GM19035 (cell line): ENCODE data around the gene KCNN1.
"Not testable (repeated sequence)": the region's sequence is repeated elsewhere in the genome, so short reads cannot be mapped to it uniquely, and the experiment has no call there.

Experiments used
- ATAC-seq: cut with Tn5 transposase; IDR thresholded peaks from one replicate; pipeline ENCODE4 v1.9.1; 2021; ENCODE audit not compliant: unreplicated experiment

The KCNN1 gene

GRCh38 chr19:17967257-17968051, 547 bp downstream of the KCNN1 start:
- no peak for ATAC-seq

DNA sequence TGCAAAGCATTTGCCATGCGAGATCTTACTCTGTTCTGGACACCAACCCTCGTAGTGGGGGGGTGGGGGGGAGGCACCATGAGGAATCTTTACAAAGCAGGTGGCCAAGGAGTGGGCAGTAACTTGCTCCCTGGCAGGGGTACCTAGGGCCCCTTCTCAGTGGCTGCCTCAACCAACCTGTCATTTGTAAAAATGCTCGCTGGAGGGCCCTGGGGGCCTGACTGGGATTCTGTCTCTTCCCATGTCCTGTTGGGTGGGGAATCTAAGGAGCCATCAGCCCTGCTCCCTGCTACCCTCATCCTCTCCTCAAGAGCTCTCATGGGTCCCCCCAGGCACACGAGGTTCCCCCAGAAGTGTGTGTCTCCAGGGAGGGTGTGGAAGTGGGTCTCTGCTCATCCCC, 1.5 kb downstream of the KCNN1 start:
- ATAC-seq: no peak

- no peak for ATAC-seq
Measured at GRCh38 chr19:17969096-17969792, 2.3 kb downstream of the KCNN1 start.

- ATAC-seq: no peak
Measured at GRCh38 chr19:17972230-17972629, 5.3 kb downstream of the KCNN1 start.

DNA sequence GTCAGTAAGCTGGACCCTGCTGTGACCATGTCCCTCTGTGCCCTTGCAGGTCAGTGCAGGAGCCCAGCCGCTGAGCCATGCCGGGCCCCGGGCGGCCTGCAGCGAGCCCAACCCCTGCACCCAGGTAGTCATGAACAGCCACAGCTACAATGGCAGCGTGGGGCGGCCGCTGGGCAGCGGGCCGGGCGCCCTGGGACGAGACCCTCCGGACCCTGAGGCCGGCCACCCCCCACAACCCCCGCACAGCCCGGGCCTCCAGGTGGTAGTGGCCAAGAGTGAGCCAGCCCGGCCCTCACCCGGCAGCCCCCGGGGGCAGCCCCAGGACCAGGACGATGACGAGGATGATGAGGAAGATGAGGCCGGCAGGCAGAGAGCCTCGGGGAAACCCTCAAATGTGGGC, 6.9 kb downstream of the KCNN1 start:
- ATAC-seq: no peak

GRCh38 chr19:17974551-17974950, 7.6 kb downstream of the KCNN1 start:
- ATAC-seq: no peak

GRCh38 chr19:17975032-17975431, 8.1 kb downstream of the KCNN1 start:
- ATAC-seq: no peak

GRCh38 chr19:17977021-17977420, 10.1 kb downstream of the KCNN1 start:
- no peak for ATAC-seq

DNA sequence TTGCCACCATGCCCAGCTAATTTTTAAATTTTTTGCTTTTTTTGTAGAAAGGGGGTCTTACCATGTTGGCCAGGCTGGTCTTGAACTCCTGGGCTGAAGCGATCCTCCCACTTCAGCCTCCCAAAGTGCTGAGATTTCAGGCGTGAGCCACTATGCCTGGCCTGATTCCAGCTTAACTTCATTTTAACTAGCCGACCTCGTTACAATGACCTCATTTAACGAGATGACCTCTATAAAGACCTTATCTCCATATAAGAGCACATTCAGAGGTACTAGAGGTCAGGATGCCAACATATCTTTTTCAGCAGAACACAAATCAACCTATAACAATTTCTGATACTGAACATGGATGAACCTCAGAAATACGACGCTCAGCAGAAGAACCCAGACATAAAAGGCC, 10.6 kb downstream of the KCNN1 start:
- ATAC-seq: no peak

GRCh38 chr19:17981611-17982010, 14.7 kb downstream of the KCNN1 start:
- ATAC-seq: no peak

GRCh38 chr19:17982430-17982829, 15.5 kb downstream of the KCNN1 start:
- no peak for ATAC-seq

GRCh38 chr19:17985037-17985818, 18.3 kb downstream of the KCNN1 start:
- no peak for ATAC-seq

- not testable (repeated sequence) for ATAC-seq
Measured at GRCh38 chr19:17986569-17986968, 19.7 kb downstream of the KCNN1 start.

DNA sequence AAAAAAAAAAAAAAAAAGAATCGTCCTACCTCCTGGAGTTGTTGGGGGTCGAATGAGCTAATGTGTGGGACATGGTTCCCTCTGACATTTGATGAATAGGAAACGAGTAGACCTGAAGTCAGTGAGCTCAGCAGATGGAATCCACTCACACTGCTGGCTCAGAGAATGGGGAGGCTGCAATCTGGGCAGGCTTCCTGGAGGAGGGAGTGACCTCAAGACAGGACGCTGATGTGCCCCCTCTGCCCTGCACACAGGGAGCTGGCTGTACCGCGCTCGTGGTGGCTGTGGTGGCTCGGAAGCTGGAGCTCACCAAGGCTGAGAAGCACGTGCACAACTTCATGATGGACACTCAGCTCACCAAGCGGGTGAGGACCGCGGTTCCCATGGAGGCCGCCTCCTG, 21.3 kb downstream of the KCNN1 start:
- ATAC-seq: no peak

- no peak for ATAC-seq
Measured at GRCh38 chr19:17989425-17990094, 22.7 kb downstream of the KCNN1 start.

DNA sequence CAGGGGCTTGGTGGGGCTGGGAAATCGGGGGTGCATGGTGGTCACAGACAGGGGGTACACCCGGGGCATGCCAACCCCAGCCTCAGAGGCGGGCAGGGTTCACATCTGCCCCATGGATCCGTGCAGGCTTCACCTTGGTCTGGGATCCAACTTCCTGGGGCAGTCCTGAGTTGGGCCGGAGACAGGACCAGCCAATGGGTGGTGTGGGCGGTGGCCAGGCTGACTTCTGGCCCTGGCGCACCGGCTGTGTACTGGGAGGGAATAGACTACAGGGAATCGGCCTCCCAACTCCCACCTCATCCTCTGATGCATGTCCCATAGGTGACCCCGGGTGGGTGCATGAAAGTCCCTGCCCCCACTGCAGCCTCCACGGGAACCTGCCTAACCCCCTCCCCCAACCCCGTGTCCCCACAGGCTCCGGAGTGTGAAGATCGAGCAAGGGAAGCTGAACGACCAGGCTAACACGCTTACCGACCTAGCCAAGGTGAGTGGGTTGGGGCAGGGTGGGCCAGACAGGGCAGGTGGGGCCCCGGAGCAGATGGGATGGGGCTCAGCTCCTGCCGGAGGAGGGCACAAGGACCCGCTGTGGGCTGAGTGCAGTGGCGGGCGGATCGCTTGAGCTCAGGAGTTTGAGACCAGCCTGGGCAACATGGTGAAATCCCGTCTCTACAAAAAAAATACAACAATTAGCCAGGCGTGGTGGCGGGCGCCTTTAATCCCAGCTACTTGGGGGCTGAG, 26.3 kb downstream of the KCNN1 start:
- no peak for ATAC-seq

DNA sequence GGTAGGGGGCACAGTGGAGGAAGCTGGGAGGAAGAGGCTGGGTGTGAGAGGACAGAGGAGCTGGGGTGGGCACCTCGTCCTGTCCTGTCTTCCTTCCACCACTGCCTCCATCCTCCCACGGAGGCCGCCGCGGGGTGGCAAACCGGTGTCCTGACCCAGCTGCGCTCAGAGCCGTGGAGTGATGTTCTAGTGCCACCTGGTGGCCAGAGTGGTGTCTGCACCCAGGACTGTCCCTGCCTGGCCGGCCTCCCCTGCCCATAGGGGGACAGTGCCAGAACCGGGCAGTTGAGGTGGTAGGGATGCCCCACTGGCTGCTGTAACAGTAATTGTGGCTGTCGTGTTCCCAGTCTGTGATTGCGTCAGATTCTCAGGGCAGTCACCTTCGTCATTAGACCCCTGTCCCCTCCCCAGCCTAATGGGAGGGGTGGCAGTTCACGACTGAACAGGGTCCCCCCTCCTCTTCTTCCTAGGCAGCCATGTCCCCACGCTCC, 30.0 kb downstream of the KCNN1 start:
- no peak for ATAC-seq

DNA sequence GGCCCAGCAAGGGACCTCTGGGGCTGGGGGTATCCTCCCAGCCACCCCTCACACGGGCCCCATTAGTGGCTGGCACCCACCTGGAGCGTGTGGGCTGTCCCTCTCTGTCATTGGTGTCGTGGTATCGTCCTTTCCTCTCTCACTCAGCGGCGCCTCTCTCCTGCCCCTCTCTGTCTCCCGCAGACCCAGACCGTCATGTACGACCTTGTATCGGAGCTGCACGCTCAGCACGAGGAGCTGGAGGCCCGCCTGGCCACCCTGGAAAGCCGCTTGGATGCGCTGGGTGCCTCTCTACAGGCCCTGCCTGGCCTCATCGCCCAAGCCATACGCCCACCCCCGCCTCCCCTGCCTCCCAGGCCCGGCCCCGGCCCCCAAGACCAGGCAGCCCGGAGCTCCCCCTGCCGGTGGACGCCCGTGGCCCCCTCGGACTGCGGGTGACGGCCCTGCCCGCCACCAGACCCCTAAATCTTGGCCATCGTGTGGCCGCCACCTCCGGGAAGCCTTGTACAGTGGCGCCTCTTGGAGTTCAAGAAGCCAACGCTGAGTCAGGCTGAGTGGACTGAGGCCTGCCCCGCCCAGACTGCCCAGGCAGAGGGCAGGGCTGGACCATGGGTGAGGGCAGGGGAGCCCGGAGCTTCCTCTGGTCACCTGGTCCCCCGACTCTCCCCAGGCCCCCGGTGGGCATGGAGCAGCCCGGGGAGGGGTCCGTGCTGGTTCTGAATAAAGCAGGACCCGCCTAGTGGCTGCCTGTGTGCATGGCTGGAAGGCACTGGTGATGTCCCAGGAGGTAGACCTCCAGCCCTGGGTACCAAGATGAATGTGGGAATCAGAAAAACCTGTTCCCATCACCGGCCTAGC, 31.3 kb downstream of the KCNN1 start:
- no peak for ATAC-seq

- ATAC-seq: no peak
Measured at GRCh38 chr19:17998827-17999150, 31.9 kb downstream of the KCNN1 start.
